IMR-90 (cell line): ENCODE measurements around the gene PCSK5. TPM values are rescaled to one million over a fixed set of nuclear protein-coding genes. Genes with fewer than 3 reads are reported as not detected.
A peak's percentile ranks its signal among the peaks of the same experiment; 100 is the strongest.

Source experiments
- ATAC-seq: fragments of 200-7000 bp; cut with Tn5 transposase; 2 replicates; pipeline ENCODE4 v1.9.1; 2020; ENCODE audit warnings: low read depth, mild to moderate bottlenecking, moderate library complexity
- BruUV-seq: library from RNA; stranded (reverse); fragments of 400-500 nt; replicated peaks from 2 replicates; lab custom pipeline; 2021; lab: Mats Ljungman, UMichigan
- CTCF ChIA-PET: fragments of 300-600 bp; formaldehyde crosslinking; extraction: SDS; loops from one replicate; lab custom pipeline; 2021; ENCODE audit warnings: antibody characterized with exemption; lab: Yijun Ruan, JAX
- POLR2A ChIA-PET: fragments of 300-600 bp; sonication (Branson Sonifier 250); formaldehyde crosslinking; loops from one replicate; lab custom pipeline; 2022; ENCODE audit warnings: antibody characterized with exemption; ENCODE audit not compliant: unreplicated experiment; lab: Charles Lee
- DNase-seq: peaks from one replicate; pipeline ENCODE4 v3.0.0; 2013
- H2AFZ ChIP-seq: replicated peaks from 2 replicates; pipeline ENCODE3; 2013; ENCODE audit warnings: low read length, mild to moderate bottlenecking; ENCODE audit not compliant: poor library complexity
- H2AK5ac ChIP-seq: 2 replicates; pipeline ENCODE4 v1.6.1; 2013; ENCODE audit warnings: low read depth, low read length, inconsistent platforms
- H2AK9ac ChIP-seq: replicated peaks from 2 replicates; pipeline ENCODE3; 2013; ENCODE audit warnings: mild to moderate bottlenecking, low read depth, low read length, moderate library complexity; ENCODE audit not compliant: poor library complexity
- H2BK120ac ChIP-seq: 2 replicates; pipeline ENCODE4 v1.6.1; 2013; ENCODE audit warnings: low read depth, low read length, inconsistent platforms
- H2BK15ac ChIP-seq: 3 replicates; pipeline ENCODE4 v1.6.1; 2013; ENCODE audit warnings: low read depth, low read length, inconsistent platforms
- H2BK20ac ChIP-seq: 2 replicates; pipeline ENCODE4 v1.6.1; 2013; ENCODE audit warnings: low read depth, mild to moderate bottlenecking, inconsistent platforms, low read length, moderate library complexity
- H2BK5ac ChIP-seq: 2 replicates; pipeline ENCODE4 v1.6.1; 2013; ENCODE audit warnings: mild to moderate bottlenecking, low read depth, low read length, inconsistent platforms; ENCODE audit not compliant: poor library complexity, severe bottlenecking
- H3K14ac ChIP-seq: replicated peaks from 2 replicates; pipeline ENCODE4 v1.6.1; 2013; ENCODE audit warnings: low read depth, low read length, inconsistent platforms
- H3K18ac ChIP-seq: 2 replicates; pipeline ENCODE4 v1.6.1; 2013; ENCODE audit warnings: low read depth, low read length, control low read depth
- H3K23ac ChIP-seq: 2 replicates; pipeline ENCODE4 v1.6.1; 2013; ENCODE audit warnings: low read depth, low read length, inconsistent platforms
- H3K27ac ChIP-seq: 2 replicates; pipeline ENCODE4 v1.5.1; 2013; ENCODE audit warnings: mild to moderate bottlenecking, control low read depth, low read length; ENCODE audit not compliant: insufficient read depth
- H3K27me3 ChIP-seq: 2 replicates; pipeline ENCODE4 v1.6.1; 2013; ENCODE audit warnings: low read length; ENCODE audit not compliant: control insufficient read depth, insufficient read depth
- H3K36me3 ChIP-seq: 2 replicates; pipeline ENCODE4 v1.6.1; 2013; ENCODE audit warnings: low read length, mixed read lengths; ENCODE audit not compliant: control insufficient read depth, insufficient read depth
- H3K4ac ChIP-seq: 2 replicates; pipeline ENCODE4 v1.6.1; 2013; ENCODE audit warnings: low read depth, low read length, inconsistent platforms
- H3K4me1 ChIP-seq: 2 replicates; pipeline ENCODE4 v1.6.1; 2013; ENCODE audit warnings: low read length, mixed read lengths; ENCODE audit not compliant: control insufficient read depth, insufficient read depth
- H3K4me2 ChIP-seq: 2 replicates; pipeline ENCODE4 v1.6.1; 2013; ENCODE audit warnings: low read depth, mild to moderate bottlenecking, control low read depth, low read length, moderate library complexity
- H3K4me3 ChIP-seq: 2 replicates; pipeline ENCODE4 v1.5.1; 2013; ENCODE audit warnings: low read depth, mild to moderate bottlenecking, control low read depth, low read length, moderate library complexity; ENCODE audit not compliant: insufficient read depth
- H3K56ac ChIP-seq: 2 replicates; pipeline ENCODE4 v1.6.1; 2013; ENCODE audit warnings: low read length, inconsistent platforms; ENCODE audit not compliant: insufficient read depth; ENCODE audit errors: extremely low read depth
- H3K79me1 ChIP-seq, 2 experiments: 2 replicates each; pipeline ENCODE4 v1.6.1; 2013; ENCODE audit warnings: low read length in 2 of 2, inconsistent platforms in 1 of 2, low read depth in 1 of 2
- H3K9ac ChIP-seq: 2 replicates; pipeline ENCODE4 v1.6.1; 2013; ENCODE audit warnings: low read depth, low read length, control low read depth
- H3K9me1 ChIP-seq: 2 replicates; pipeline ENCODE4 v1.6.1; 2013; ENCODE audit warnings: low read length, inconsistent platforms; ENCODE audit not compliant: insufficient read depth
- H3K9me3 ChIP-seq: 2 replicates; pipeline ENCODE4 v1.6.1; 2013; ENCODE audit warnings: low read length; ENCODE audit not compliant: control insufficient read depth, insufficient read depth
- H4K20me1 ChIP-seq: 2 replicates; pipeline ENCODE4 v1.6.1; 2013; ENCODE audit warnings: low read length, inconsistent platforms; ENCODE audit not compliant: insufficient read depth
- H4K5ac ChIP-seq: 2 replicates; pipeline ENCODE4 v1.6.1; 2013; ENCODE audit warnings: mild to moderate bottlenecking, low read depth, low read length, control low read depth
- H4K8ac ChIP-seq, 2 experiments: 2 replicates each; pipeline ENCODE4 v1.6.1; 2013; ENCODE audit warnings: low read depth in 2 of 2, low read length in 2 of 2, control low read depth in 1 of 2, inconsistent platforms in 1 of 2
- H4K91ac ChIP-seq: 2 replicates; pipeline ENCODE4 v1.6.1; 2013; ENCODE audit warnings: low read depth, low read length, inconsistent platforms; ENCODE audit not compliant: insufficient read depth
- BHLHE40 ChIP-seq: fragments of 150-350 bp; IDR thresholded peaks from 2 replicates; pipeline ENCODE4 v1.6.1; 2016; ENCODE audit warnings: mild to moderate bottlenecking, low read depth, low read length
- CEBPB ChIP-seq: IDR thresholded peaks from 2 replicates; pipeline ENCODE4 v1.6.1; 2012; ENCODE audit warnings: low read depth, low read length, improper control_type of control experiment
- CHD1 ChIP-seq: IDR thresholded peaks from 2 replicates; pipeline ENCODE4 v1.6.1; 2012; ENCODE audit warnings: low read depth, low read length, improper control_type of control experiment
- FOS ChIP-seq: fragments of 150-350 bp; IDR thresholded peaks from 2 replicates; pipeline ENCODE4 v1.6.1; 2016; ENCODE audit warnings: low read depth, low read length
- MAFK ChIP-seq: IDR thresholded peaks from 2 replicates; pipeline ENCODE4 v1.6.1; 2012; ENCODE audit warnings: low read depth, low read length, improper control_type of control experiment
- MAZ ChIP-seq: IDR thresholded peaks from 2 replicates; pipeline ENCODE4 v1.6.1; 2012; ENCODE audit warnings: low read depth, mild to moderate bottlenecking, low read length, improper control_type of control experiment, moderate library complexity, borderline replicate concordance
- MXI1 ChIP-seq: IDR thresholded peaks from 2 replicates; pipeline ENCODE4 v1.6.1; 2012; ENCODE audit warnings: low read depth, mild to moderate bottlenecking, low read length, moderate library complexity, borderline replicate concordance
- NFE2L2 ChIP-seq: fragments of 150-350 bp; IDR thresholded peaks from 2 replicates; pipeline ENCODE4 v1.6.1; 2016; ENCODE audit warnings: low read depth, mild to moderate bottlenecking, low read length
- POLR2A ChIP-seq: IDR thresholded peaks from 2 replicates; pipeline ENCODE4 v1.6.1; 2012; ENCODE audit warnings: mild to moderate bottlenecking, low read depth, low read length
- RAD21 ChIP-seq: IDR thresholded peaks from 2 replicates; pipeline ENCODE4 v1.6.1; 2012; ENCODE audit warnings: low read length, improper control_type of control experiment
- RCOR1 ChIP-seq: IDR thresholded peaks from 2 replicates; pipeline ENCODE4 v1.6.1; 2012; ENCODE audit warnings: mild to moderate bottlenecking, low read length, improper control_type of control experiment; ENCODE audit not compliant: insufficient replicate concordance
- RFX5 ChIP-seq: IDR thresholded peaks from 2 replicates; pipeline ENCODE4 v1.8.0; 2012; ENCODE audit warnings: low read depth, mild to moderate bottlenecking, low read length, moderate library complexity
- SMC3 ChIP-seq: fragments of 150-350 bp; IDR thresholded peaks from 2 replicates; pipeline ENCODE4 v1.6.1; 2016; ENCODE audit warnings: low read depth, mild to moderate bottlenecking, antibody characterized with exemption, low read length, moderate library complexity
- WGBS, 2 experiments: methylation state at CpG; one replicate each; pipeline versions ENCODE4 v1.1.5 to v1.1.7; 2013; ENCODE audit warnings: missing lambda C conversion rate in 2 of 2; ENCODE audit not compliant: insufficient read length in 1 of 2; ENCODE audit errors: extremely low coverage in 2 of 2; 5-methylcytosine and 5-hydroxymethylcytosine counted together
- dilution Hi-C: fragments of 300-500 bp; cut with HindIII; formaldehyde crosslinking; loops from one replicate; pipeline ENCODE4 v1.14.3; 2018; ENCODE audit warnings: low sequenced_read_pairs; ENCODE audit not compliant: unreplicated experiment
- in situ Hi-C: fragments of 300-500 bp; cut with MboI; formaldehyde crosslinking; loops from 3 replicates; pipeline ENCODE4 v1.14.3; 2019; ENCODE audit warnings: low sequenced_read_pairs, inconsistent platforms, mixed read lengths
- intact Hi-C: fragments of 100-400 bp; cut with micrococcal nuclease; formaldehyde crosslinking; loops from 2 replicates; pipeline ENCODE4 v1.10.0; 2022
- polyA plus RNA-seq, 3 experiments: library from polyadenylated mRNA; depleted of rRNA; stranded (reverse); fragments of >200 nt; gene quantifications; 2 replicates each; pipeline ENCODE4 v1.2.3, GENCODE V29; 2012; ENCODE audit warnings: low replicate concordance in 1 of 3
- total RNA-seq: library from RNA; depleted of rRNA; stranded (reverse); fragments of >200 nt; gene quantifications from 2 replicates; pipeline ENCODE4 v1.2.3, GENCODE V29; 2012
- TF ChIP-seq, protein P1 (sequence below): fragments of 150-350 bp; IDR thresholded peaks from 2 replicates; pipeline ENCODE4 v1.6.1; 2017; ENCODE audit warnings: mild to moderate bottlenecking, antibody characterized with exemption, low read length, low read depth
- TF ChIP-seq, protein P2 (sequence below): fragments of 150-350 bp; IDR thresholded peaks from 2 replicates; pipeline ENCODE4 v1.6.1; 2016; ENCODE audit warnings: low read depth, mild to moderate bottlenecking, low read length, moderate library complexity, borderline replicate concordance
- TF ChIP-seq, protein P3 (sequence below): conservative IDR thresholded peaks from 2 replicates; pipeline ENCODE4 v1.5.1; 2012; ENCODE audit warnings: mild to moderate bottlenecking, low read depth, low read length, improper control_type of control experiment

Gene PCSK5
- total and polyA plus RNA-seq, 2 of the 4 experiments (the other 2 are of a cell fraction) = 1.5 to 3.0 TPM

DNA sequence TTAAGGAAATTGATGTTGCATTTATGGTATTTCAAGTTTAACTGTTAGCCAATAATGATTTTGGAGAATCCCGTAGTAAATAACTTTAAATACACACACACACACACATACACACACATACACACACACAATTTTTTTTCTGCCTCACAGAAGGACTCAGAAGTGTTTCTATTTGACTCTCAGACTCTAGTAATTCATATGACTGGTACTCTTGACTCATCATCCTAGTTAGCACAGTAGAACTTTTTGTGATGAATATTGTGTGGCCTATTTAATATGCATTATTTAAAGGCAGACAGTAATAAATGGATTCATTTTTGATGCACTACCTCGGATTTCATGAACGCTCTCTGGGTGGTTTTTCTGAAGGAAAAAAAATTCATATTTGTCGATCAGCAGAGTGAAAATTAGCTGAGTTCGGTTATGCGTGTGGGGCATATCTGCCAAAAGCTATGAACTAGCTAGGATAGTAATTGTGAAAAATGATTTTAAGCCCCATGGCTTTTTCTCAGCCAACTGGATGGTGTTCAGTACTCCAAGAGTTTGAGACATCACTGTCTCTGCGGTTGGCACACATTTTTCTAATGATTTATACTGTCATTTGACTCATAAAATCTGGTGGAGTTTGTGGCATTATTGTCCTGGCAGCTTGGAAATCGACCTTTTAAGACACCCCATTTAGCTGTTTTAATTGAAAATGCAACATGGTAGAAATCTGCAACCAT is 102.2 kb downstream of the PCSK5 start:
- POLR2A ChIA-PET = no interaction called here
- peak overlapping the region; percentile 6; the same call in 1 of the 2 replicates for H3K4ac ChIP-seq
- no peaks in the 10 kb centered on the region; the same call in 1 of the 2 replicates for H3K36me3 ChIP-seq
- no peaks in the 10 kb centered on the region for H3K4me1 ChIP-seq
- CTCF ChIA-PET = no interaction called here
- no peaks in the 10 kb centered on the region for H3K79me1 ChIP-seq
- H2BK20ac ChIP-seq = peak overlapping the region; percentile 11; the same call in 1 of the 2 replicates
- intact Hi-C loops = no loop called here
- no peak overlapping the region for H3K4me2 ChIP-seq
- TF ChIP-seq CHD1 (no peak), POLR2A (no peak), MXI1 (no peak), MAZ (no peak), SMC3 (no peak), RCOR1 (no peak), RFX5 (no peak), MAFK (no peak), NFE2L2 (no peak), BHLHE40 (no peak), CEBPB (no peak), RAD21 (no peak), FOS (no peak)
- TF ChIP-seq, protein P1, sequence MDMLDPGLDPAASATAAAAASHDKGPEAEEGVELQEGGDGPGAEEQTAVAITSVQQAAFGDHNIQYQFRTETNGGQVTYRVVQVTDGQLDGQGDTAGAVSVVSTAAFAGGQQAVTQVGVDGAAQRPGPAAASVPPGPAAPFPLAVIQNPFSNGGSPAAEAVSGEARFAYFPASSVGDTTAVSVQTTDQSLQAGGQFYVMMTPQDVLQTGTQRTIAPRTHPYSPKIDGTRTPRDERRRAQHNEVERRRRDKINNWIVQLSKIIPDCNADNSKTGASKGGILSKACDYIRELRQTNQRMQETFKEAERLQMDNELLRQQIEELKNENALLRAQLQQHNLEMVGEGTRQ = no peak
- TF ChIP-seq, protein P2, sequence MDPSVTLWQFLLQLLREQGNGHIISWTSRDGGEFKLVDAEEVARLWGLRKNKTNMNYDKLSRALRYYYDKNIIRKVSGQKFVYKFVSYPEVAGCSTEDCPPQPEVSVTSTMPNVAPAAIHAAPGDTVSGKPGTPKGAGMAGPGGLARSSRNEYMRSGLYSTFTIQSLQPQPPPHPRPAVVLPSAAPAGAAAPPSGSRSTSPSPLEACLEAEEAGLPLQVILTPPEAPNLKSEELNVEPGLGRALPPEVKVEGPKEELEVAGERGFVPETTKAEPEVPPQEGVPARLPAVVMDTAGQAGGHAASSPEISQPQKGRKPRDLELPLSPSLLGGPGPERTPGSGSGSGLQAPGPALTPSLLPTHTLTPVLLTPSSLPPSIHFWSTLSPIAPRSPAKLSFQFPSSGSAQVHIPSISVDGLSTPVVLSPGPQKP = no peak
- TF ChIP-seq, protein P3, sequence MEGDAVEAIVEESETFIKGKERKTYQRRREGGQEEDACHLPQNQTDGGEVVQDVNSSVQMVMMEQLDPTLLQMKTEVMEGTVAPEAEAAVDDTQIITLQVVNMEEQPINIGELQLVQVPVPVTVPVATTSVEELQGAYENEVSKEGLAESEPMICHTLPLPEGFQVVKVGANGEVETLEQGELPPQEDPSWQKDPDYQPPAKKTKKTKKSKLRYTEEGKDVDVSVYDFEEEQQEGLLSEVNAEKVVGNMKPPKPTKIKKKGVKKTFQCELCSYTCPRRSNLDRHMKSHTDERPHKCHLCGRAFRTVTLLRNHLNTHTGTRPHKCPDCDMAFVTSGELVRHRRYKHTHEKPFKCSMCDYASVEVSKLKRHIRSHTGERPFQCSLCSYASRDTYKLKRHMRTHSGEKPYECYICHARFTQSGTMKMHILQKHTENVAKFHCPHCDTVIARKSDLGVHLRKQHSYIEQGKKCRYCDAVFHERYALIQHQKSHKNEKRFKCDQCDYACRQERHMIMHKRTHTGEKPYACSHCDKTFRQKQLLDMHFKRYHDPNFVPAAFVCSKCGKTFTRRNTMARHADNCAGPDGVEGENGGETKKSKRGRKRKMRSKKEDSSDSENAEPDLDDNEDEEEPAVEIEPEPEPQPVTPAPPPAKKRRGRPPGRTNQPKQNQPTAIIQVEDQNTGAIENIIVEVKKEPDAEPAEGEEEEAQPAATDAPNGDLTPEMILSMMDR = no peak
- DNase-seq (no peak), ATAC-seq (no peak)
- H4K91ac ChIP-seq = no peak overlapping the region
- H2BK5ac ChIP-seq = no peak overlapping the region
- in situ Hi-C loops = no loop called here
- H3K9ac ChIP-seq = no peak overlapping the region
- BruUV-seq = no TSS peak
- no peak overlapping the region for H4K8ac ChIP-seq
- 93% methylated on average over 3 of the region's 8 CpGs; no CpG with 5 or more reads in 1 of the 2 experiments for WGBS, 2 experiments
- H3K18ac ChIP-seq = no peak overlapping the region
- dilution Hi-C loops = no loop called here
- no peak overlapping the region for H2BK15ac ChIP-seq
- H4K5ac ChIP-seq = no peak overlapping the region
- H3K56ac ChIP-seq = no peak overlapping the region
- H2AK9ac ChIP-seq = no peak overlapping the region
- H3K23ac ChIP-seq = no peak overlapping the region
- H3K14ac ChIP-seq = no peak overlapping the region
- H2AFZ ChIP-seq = no peak overlapping the region
- no peak overlapping the region for H3K4me3 ChIP-seq
- H2BK120ac ChIP-seq = no peak overlapping the region
- H3K9me1 ChIP-seq = no peaks in the 10 kb centered on the region
- H2AK5ac ChIP-seq = no peak overlapping the region
- H3K9me3 ChIP-seq = no peaks in the 10 kb centered on the region
- H3K27me3 ChIP-seq = no peaks in the 10 kb centered on the region
- no peak overlapping the region for H3K27ac ChIP-seq
- H4K20me1 ChIP-seq = no peaks in the 10 kb centered on the region
